ENCODE data around the gene JAK3. TPM values are rescaled to one million over a fixed set of nuclear protein-coding genes. Genes with fewer than 3 reads are reported as not detected.

The JAK3 gene
- total RNA-seq, 2 donors from 2014 or later = 1.5 to 10.1 TPM

- 78% methylated on average over 17 of the region's 23 CpGs for WGBS
- TF ChIP-seq CTCF (IDR thresholded peaks at IDR 0.05) (no peak), POLR2A (IDR thresholded peaks at IDR 0.05) (no peak)
- Histone ChIP-seq H3K27ac (no peak overlapping the region), H3K4me1 (replicated peaks) (peaks cover 6% of the 10 kb centered on the region), H3K4me3 (peak overlapping the region in 1 of 2 donors; percentile 53), H3K9me3 (no peaks in the 10 kb centered on the region), H3K27me3 (replicated peaks; ENCODE audit: insufficient read depth) (no peaks in the 10 kb centered on the region), H3K36me3 (peaks cover 19 to 22% of the 10 kb centered on the region in 2 donors)
- intact Hi-C loops (cut with DNase I) = no loop called here
- DNase-seq (ENCODE audit: low spot score) = no peak
These were observed 14.0 kb upstream of the JAK3 start for GRCh38 chr19:17861542-17862402.

DNA sequence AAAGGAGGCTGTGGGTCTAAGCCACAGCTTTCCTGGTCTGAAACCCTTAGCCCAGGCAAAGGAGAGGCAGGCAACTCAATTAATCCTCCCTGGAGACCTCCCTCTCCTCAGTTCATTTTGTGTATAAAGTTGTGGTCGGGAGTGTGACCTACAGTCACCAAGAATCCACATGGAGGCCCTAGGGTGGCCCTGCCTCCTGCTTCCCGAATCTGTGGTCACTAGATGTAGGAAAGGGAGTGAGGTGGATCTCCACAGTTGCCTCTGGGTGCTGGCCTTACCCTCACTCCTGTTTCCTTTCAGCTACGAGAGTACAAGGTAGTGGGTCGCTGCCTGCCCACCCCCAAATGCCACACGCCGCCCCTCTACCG lies 13.2 kb upstream of the JAK3 start:
- TF ChIP-seq POLR2AphosphoS5 (IDR thresholded peaks at IDR 0.05) (no peak), CTCF (IDR thresholded peaks at IDR 0.05) (no peak), POLR2A (IDR thresholded peaks at IDR 0.05) (no peak)
- no peak for DNase-seq (ENCODE audit: low spot score)
- H3K27ac ChIP-seq = peak overlapping the region in 1 of 2 donors; percentile 69
- peak overlapping the region; percentile 53 to 92 for H3K4me3 ChIP-seq
- intact Hi-C loops (cut with DNase I) = no loop called here
- H3K36me3 ChIP-seq = peaks cover 19 to 22% of the 10 kb centered on the region in 2 donors
- WGBS = 43% methylated on average over 7 of the region's 7 CpGs
- H3K4me1 ChIP-seq (replicated peaks) = peaks cover 6% of the 10 kb centered on the region
- no peaks in the 10 kb centered on the region for H3K9me3 ChIP-seq
- no peaks in the 10 kb centered on the region for H3K27me3 ChIP-seq (replicated peaks; ENCODE audit: insufficient read depth)

GRCh38 chr19:17860331-17860992 lies 12.7 kb upstream of the JAK3 start:
- DNase-seq (ENCODE audit: low spot score) = no peak

DNA sequence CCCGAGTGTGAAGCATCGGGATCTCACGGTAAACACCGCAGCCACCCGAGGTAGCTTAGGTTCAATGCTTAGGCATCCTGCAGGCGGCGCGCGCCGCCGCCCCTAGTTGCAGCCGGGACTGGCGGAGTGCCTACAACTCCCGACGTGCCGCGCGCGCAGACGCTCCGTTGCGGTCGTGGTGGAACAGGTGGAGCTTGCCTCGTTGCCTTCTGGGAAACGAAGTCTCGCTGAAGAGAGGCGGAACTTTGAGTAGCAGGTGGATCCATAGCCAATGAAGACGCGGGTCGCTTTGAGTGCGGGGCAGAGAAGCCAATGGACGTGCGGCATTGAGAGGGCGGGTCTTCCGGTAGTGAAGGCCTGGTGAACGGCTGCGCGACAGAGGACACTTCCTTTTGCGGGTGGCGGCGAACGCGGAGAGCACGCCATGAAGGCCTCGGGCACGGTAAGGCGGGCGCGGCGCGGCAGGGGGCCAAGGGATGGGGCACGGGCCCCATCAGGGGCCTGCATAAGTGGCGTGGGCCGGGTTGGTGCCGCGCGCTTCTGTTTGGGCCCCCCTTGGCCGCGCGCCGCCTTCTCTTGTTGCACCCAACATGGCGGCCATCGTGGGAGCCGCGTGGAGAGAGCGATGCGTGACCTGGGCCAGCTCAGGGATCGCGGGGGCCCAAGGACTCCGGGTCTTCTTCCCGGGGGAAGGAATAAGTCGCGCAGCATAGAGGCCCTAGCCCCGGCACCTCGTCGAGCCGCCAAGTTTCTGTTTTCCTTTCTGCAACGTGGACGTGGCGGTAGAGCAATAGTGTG lies 11.9 kb upstream of the JAK3 start, which contains the start of gene RPL18A:
TSS of gene RPL18A (plus strand) at position 378 of the 798 bp plus-strand sequence. CDS start at position 425, 47 bp downstream.
- intact Hi-C loops (cut with DNase I) = loop anchor here (2.0 to 10.0 kb wide), 2 partner anchors 73 to 155 kb away; partner anchors contain the start of gene CCDC124
- H3K9me3 ChIP-seq = no peaks in the 10 kb centered on the region
- H3K27ac ChIP-seq = peak within 1 kb of the TSS; percentile 69 to 85
- TF ChIP-seq POLR2A (IDR thresholded peaks at IDR 0.05) (peak; percentile 86), POLR2AphosphoS5 (IDR thresholded peaks at IDR 0.05) (peak; percentile 98), CTCF (IDR thresholded peaks at IDR 0.05) (peak; percentile 77 to 98 (median 92))
- no peaks in the 10 kb centered on the region for H3K27me3 ChIP-seq (replicated peaks; ENCODE audit: insufficient read depth)
- DNase-seq (ENCODE audit: low spot score) = peak; percentile 99
- H3K4me3 ChIP-seq = peak within 1 kb of the TSS; percentile 53 to 92
- H3K36me3 ChIP-seq = peaks cover 19 to 22% of the 10 kb centered on the region in 2 donors
- WGBS = under 1% methylated on average over 80 of the region's 80 CpGs
- H3K4me1 ChIP-seq (replicated peaks) = peaks cover 6% of the 10 kb centered on the region

More at GRCh38 chr19:17860331-17860992, 12.7 kb upstream of the JAK3 start:
- Histone ChIP-seq H3K36me3 (peaks cover 19 to 22% of the 10 kb centered on the region in 2 donors), H3K27me3 (replicated peaks; ENCODE audit: insufficient read depth) (no peaks in the 10 kb centered on the region), H3K27ac (peak overlapping the region; percentile 69 to 85), H3K9me3 (no peaks in the 10 kb centered on the region), H3K4me1 (replicated peaks) (peaks cover 6% of the 10 kb centered on the region), H3K4me3 (peak overlapping the region; percentile 53 to 92)
- TF ChIP-seq POLR2AphosphoS5 (IDR thresholded peaks at IDR 0.05) = no peak
- TF ChIP-seq POLR2A (IDR thresholded peaks at IDR 0.05) = no peak
- TF ChIP-seq CTCF (IDR thresholded peaks at IDR 0.05) = no peak
- 3% methylated on average over 22 of the region's 22 CpGs for WGBS
- intact Hi-C loops (cut with DNase I) = no loop called here
